Endothelial cell of umbilical vein (primary cell): ENCODE results near the gene OXCT2.

Experiments used
- CTCF ChIP-seq, 2 donors: IDR thresholded peaks; 1 replicate in 1 of 2; 2 replicates in 1 of 2; pipeline ENCODE4 v1.5.1; 2011; ENCODE audit warnings: low read length in 2 of 2, mild to moderate bottlenecking in 2 of 2, moderate library complexity in 2 of 2, control low read depth in 1 of 2, inconsistent platforms in 1 of 2, low read depth in 1 of 2; ENCODE audit not compliant: insufficient read depth in 1 of 2; ENCODE audit errors: extremely low read depth in 1 of 2
- EZH2 ChIP-seq: IDR thresholded peaks from 2 replicates; pipeline ENCODE4 v1.6.1; 2012; ENCODE audit warnings: borderline replicate concordance, low read depth, mild to moderate bottlenecking, moderate library complexity, low read length, inconsistent platforms; ENCODE audit not compliant: severe bottlenecking
- GATA2 ChIP-seq: IDR thresholded peaks from 2 replicates; pipeline ENCODE4 v1.7.0; 2011; ENCODE audit warnings: low read depth, mild to moderate bottlenecking, moderate library complexity, mixed read lengths, low read length; ENCODE audit not compliant: insufficient read length, insufficient read depth
- JUN ChIP-seq: IDR thresholded peaks from 2 replicates; pipeline ENCODE4 v1.6.1; 2011; ENCODE audit warnings: borderline replicate concordance, low read depth; ENCODE audit not compliant: insufficient read length, insufficient read depth
- POLR2A ChIP-seq: IDR thresholded peaks from 2 replicates; pipeline ENCODE4 v1.6.1; 2012; ENCODE audit warnings: low read depth, mild to moderate bottlenecking, control low read depth, low read length
- POLR2AphosphoS5 ChIP-seq: IDR thresholded peaks from 2 replicates; pipeline ENCODE4 v1.6.1; 2012; ENCODE audit warnings: low read depth, mild to moderate bottlenecking, control low read depth, low read length, moderate library complexity; ENCODE audit not compliant: insufficient read depth
- TF ChIP-seq, protein P1 (sequence below): IDR thresholded peaks from 2 replicates; pipeline ENCODE4 v1.6.1; 2011; ENCODE audit not compliant: insufficient read depth, insufficient read length

- TF ChIP-seq EZH2: no peak
- no peak for TF ChIP-seq POLR2A
- TF ChIP-seq CTCF (IDR thresholded peaks at IDR 0.05; ENCODE audit: extremely low read depth in 1 of 2, insufficient read depth in 1 of 2, low read depth in 1 of 2, low read length in 2 of 2): no peak
- no peak for TF ChIP-seq POLR2AphosphoS5
- TF ChIP-seq, protein P1, sequence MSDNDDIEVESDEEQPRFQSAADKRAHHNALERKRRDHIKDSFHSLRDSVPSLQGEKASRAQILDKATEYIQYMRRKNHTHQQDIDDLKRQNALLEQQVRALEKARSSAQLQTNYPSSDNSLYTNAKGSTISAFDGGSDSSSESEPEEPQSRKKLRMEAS: no peak
- no peak for TF ChIP-seq GATA2
- TF ChIP-seq JUN: no peak
Measured at GRCh38 chr1:39733161-39733560, 38.0 kb downstream of the OXCT2 start.
